HG02610 (cell line): ENCODE results near the gene COPA.
"Not testable (repeated sequence)": the region's sequence is repeated elsewhere in the genome, so short reads cannot be mapped to it uniquely, and the experiment has no call there.

ENCODE experiments used
- ATAC-seq: cut with Tn5 transposase; IDR thresholded peaks from one replicate; pipeline ENCODE4 v1.9.1; 2021; ENCODE audit warnings: mild to moderate bottlenecking, moderate library complexity; ENCODE audit not compliant: unreplicated experiment

Gene COPA

GRCh38 chr1:160328184-160328583, 14.9 kb downstream of the COPA start:
- ATAC-seq, result no peak

- no peak for ATAC-seq
Observed at GRCh38 chr1:160326418-160326817, 16.6 kb downstream of the COPA start.

GRCh38 chr1:160325252-160325651, 17.8 kb downstream of the COPA start:
- no peak for ATAC-seq

GRCh38 chr1:160322831-160323230, 20.2 kb downstream of the COPA start:
- ATAC-seq, result no peak

GRCh38 chr1:160315359-160315758, 27.7 kb downstream of the COPA start:
- no peak for ATAC-seq

GRCh38 chr1:160309571-160309970, 33.5 kb downstream of the COPA start:
- ATAC-seq, result no peak

- no peak for ATAC-seq
Observed at GRCh38 chr1:160309185-160309557, 33.9 kb downstream of the COPA start.

GRCh38 chr1:160308451-160309184, 34.4 kb downstream of the COPA start:
- ATAC-seq, result no peak

- ATAC-seq, result no peak
Observed at GRCh38 chr1:160307118-160307791, 35.8 kb downstream of the COPA start.

- no peak for ATAC-seq
Observed at GRCh38 chr1:160300173-160300572, 42.9 kb downstream of the COPA start.

GRCh38 chr1:160296036-160296435, 47.0 kb downstream of the COPA start:
- no peak for ATAC-seq

GRCh38 chr1:160293020-160293968, 49.8 kb downstream of the COPA start:
- ATAC-seq, result no peak

- peak; percentile 67 for ATAC-seq
Observed at GRCh38 chr1:160291248-160292220, 51.5 kb downstream of the COPA start.

- not testable (repeated sequence) for ATAC-seq
Observed at GRCh38 chr1:160287769-160288168, 55.3 kb downstream of the COPA start.

GRCh38 chr1:160285506-160285905, 57.5 kb downstream of the COPA start:
- ATAC-seq, result no peak

- ATAC-seq, result peak; percentile 98
Observed at GRCh38 chr1:160284782-160285344, 58.2 kb downstream of the COPA start, which contains the start of gene PEX19. Gene PEX19 (minus strand): TSS chr1:160285133. CDS start chr1:160285124, 9 bp downstream.

- ATAC-seq, result no peak
Observed at GRCh38 chr1:160284220-160284781, 58.7 kb downstream of the COPA start.

GRCh38 chr1:160282807-160283206, 60.2 kb downstream of the COPA start:
- no peak for ATAC-seq

- ATAC-seq, result no peak
Observed at GRCh38 chr1:160277987-160278386, 65.1 kb downstream of the COPA start.
